H1 (cell line): ENCODE measurements around the gene CHST3. TPM values are rescaled to one million over a fixed set of nuclear protein-coding genes. Genes with fewer than 3 reads are reported as not detected.

ENCODE experiments used
- ASH2L ChIP-seq: fragments of 200-600, 300-600 bp; sonication (generic); IDR thresholded peaks from one replicate; pipeline ENCODE4 v1.7.1; 2017; ENCODE audit warnings: low read length
- BCL11A ChIP-seq, 2 experiments: IDR thresholded peaks; one replicate each; pipeline ENCODE4 v1.6.1; 2011; ENCODE audit warnings: low read depth in 2 of 2, low read length in 2 of 2, mild to moderate bottlenecking in 2 of 2
- BRCA1 ChIP-seq: IDR thresholded peaks from 2 replicates; pipeline ENCODE4 v1.6.1; 2012; ENCODE audit warnings: low read depth, low read length, improper control_type of control experiment
- EP300 ChIP-seq, 2 experiments: IDR thresholded peaks; 1 replicate in 1 of 2; 2 replicates in 1 of 2; pipeline ENCODE4 v1.6.1; 2011 to 2012; ENCODE audit warnings: low read depth in 2 of 2, low read length in 2 of 2, mild to moderate bottlenecking in 2 of 2, borderline replicate concordance in 1 of 2, inconsistent platforms in 1 of 2, moderate library complexity in 1 of 2
- GTF2F1 ChIP-seq: IDR thresholded peaks from 2 replicates; pipeline ENCODE4 v1.6.1; 2012; ENCODE audit warnings: low read depth, low read length, improper control_type of control experiment, borderline replicate concordance
- SIN3A ChIP-seq, 2 experiments: IDR thresholded peaks in 1 of 2; conservative IDR thresholded peaks in 1 of 2; 2 replicates each; pipeline ENCODE4 v1.6.1; 2011 to 2012; ENCODE audit warnings: low read length in 2 of 2, improper control_type of control experiment in 1 of 2, low read depth in 1 of 2, mild to moderate bottlenecking in 1 of 2
- SRF ChIP-seq: IDR thresholded peaks from 2 replicates; pipeline ENCODE4 v1.6.1; 2011; ENCODE audit warnings: mild to moderate bottlenecking, low read depth, low read length, moderate library complexity
- YY1 ChIP-seq: IDR thresholded peaks from 2 replicates; pipeline ENCODE4 v1.6.1; 2011; ENCODE audit warnings: low read depth, mild to moderate bottlenecking, low read length
- polyA plus RNA-seq, 7 experiments: library from polyadenylated mRNA; depleted of rRNA in 3 of 7; stranded (reverse) in 5 of 7; unstranded in 2 of 7; fragments of >200 nt in 5 of 7; fragments of 200-250 nt in 2 of 7; gene quantifications; 1 replicate in 5 of 7; 2 replicates in 1 of 7; 4 replicates in 1 of 7; pipeline versions ENCODE4 v1.2.1 to v1.2.3, GENCODE V29; 2011 to 2013; ENCODE audit warnings: missing spikeins in 2 of 7, mixed read lengths in 2 of 7
- total RNA-seq: library from RNA; stranded (reverse); fragmentation: NEBNext Ultra II Directional; extraction: Animal tissue kit (Norgen Biotek cat#: 25700); gene quantifications from 2 replicates; pipeline ENCODE4 v1.2.1, GENCODE V29; 2021
- TF ChIP-seq, protein P1 (sequence below): fragments of 300-600 bp; sonication (generic); IDR thresholded peaks from 2 replicates; pipeline ENCODE4 v1.7.1; 2012; ENCODE audit warnings: low read length, moderate library complexity, mild to moderate bottlenecking, inconsistent platforms; ENCODE audit not compliant: insufficient replicate concordance

CHST3 gene
- total and polyA plus RNA-seq, 2 of the 8 experiments (the other 6 are each of a cell fraction or from before 2014, with no cell fraction given): 2.0 to 5.8 TPM

DNA sequence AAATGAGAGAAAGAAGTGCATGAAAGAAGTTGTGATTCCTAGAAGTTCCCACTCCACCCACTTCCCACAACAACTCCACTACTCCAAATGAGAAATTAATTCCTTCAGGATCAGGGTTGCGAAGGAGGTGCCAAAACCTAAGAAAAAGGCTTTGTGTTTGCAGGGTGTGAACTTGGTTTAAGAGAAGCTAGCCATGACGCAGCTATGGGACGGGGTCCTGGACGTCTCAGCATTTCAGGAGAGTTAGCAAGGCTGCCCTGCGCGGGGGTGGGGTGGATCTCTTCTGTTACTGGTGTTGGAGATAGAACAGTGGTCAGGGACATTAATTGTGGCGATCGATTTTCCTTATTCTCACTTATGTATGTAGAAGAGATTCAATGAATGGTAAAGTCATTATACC, 61.2 kb downstream of the CHST3 start (continued):
- TF ChIP-seq, protein P1, sequence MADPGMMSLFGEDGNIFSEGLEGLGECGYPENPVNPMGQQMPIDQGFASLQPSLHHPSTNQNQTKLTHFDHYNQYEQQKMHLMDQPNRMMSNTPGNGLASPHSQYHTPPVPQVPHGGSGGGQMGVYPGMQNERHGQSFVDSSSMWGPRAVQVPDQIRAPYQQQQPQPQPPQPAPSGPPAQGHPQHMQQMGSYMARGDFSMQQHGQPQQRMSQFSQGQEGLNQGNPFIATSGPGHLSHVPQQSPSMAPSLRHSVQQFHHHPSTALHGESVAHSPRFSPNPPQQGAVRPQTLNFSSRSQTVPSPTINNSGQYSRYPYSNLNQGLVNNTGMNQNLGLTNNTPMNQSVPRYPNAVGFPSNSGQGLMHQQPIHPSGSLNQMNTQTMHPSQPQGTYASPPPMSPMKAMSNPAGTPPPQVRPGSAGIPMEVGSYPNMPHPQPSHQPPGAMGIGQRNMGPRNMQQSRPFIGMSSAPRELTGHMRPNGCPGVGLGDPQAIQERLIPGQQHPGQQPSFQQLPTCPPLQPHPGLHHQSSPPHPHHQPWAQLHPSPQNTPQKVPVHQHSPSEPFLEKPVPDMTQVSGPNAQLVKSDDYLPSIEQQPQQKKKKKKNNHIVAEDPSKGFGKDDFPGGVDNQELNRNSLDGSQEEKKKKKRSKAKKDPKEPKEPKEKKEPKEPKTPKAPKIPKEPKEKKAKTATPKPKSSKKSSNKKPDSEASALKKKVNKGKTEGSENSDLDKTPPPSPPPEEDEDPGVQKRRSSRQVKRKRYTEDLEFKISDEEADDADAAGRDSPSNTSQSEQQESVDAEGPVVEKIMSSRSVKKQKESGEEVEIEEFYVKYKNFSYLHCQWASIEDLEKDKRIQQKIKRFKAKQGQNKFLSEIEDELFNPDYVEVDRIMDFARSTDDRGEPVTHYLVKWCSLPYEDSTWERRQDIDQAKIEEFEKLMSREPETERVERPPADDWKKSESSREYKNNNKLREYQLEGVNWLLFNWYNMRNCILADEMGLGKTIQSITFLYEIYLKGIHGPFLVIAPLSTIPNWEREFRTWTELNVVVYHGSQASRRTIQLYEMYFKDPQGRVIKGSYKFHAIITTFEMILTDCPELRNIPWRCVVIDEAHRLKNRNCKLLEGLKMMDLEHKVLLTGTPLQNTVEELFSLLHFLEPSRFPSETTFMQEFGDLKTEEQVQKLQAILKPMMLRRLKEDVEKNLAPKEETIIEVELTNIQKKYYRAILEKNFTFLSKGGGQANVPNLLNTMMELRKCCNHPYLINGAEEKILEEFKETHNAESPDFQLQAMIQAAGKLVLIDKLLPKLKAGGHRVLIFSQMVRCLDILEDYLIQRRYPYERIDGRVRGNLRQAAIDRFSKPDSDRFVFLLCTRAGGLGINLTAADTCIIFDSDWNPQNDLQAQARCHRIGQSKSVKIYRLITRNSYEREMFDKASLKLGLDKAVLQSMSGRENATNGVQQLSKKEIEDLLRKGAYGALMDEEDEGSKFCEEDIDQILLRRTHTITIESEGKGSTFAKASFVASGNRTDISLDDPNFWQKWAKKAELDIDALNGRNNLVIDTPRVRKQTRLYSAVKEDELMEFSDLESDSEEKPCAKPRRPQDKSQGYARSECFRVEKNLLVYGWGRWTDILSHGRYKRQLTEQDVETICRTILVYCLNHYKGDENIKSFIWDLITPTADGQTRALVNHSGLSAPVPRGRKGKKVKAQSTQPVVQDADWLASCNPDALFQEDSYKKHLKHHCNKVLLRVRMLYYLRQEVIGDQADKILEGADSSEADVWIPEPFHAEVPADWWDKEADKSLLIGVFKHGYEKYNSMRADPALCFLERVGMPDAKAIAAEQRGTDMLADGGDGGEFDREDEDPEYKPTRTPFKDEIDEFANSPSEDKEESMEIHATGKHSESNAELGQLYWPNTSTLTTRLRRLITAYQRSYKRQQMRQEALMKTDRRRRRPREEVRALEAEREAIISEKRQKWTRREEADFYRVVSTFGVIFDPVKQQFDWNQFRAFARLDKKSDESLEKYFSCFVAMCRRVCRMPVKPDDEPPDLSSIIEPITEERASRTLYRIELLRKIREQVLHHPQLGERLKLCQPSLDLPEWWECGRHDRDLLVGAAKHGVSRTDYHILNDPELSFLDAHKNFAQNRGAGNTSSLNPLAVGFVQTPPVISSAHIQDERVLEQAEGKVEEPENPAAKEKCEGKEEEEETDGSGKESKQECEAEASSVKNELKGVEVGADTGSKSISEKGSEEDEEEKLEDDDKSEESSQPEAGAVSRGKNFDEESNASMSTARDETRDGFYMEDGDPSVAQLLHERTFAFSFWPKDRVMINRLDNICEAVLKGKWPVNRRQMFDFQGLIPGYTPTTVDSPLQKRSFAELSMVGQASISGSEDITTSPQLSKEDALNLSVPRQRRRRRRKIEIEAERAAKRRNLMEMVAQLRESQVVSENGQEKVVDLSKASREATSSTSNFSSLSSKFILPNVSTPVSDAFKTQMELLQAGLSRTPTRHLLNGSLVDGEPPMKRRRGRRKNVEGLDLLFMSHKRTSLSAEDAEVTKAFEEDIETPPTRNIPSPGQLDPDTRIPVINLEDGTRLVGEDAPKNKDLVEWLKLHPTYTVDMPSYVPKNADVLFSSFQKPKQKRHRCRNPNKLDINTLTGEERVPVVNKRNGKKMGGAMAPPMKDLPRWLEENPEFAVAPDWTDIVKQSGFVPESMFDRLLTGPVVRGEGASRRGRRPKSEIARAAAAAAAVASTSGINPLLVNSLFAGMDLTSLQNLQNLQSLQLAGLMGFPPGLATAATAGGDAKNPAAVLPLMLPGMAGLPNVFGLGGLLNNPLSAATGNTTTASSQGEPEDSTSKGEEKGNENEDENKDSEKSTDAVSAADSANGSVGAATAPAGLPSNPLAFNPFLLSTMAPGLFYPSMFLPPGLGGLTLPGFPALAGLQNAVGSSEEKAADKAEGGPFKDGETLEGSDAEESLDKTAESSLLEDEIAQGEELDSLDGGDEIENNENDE: no peak
- TF ChIP-seq ASH2L (no peak), SRF (no peak), SIN3A (conservative IDR thresholded peaks at IDR 0.05 in 1 of 2, IDR thresholded peaks at IDR 0.05 in 1 of 2; ENCODE audit: low read depth in 1 of 2, low read length in 2 of 2) (no peak), BCL11A (IDR thresholded peaks at IDR 0.05; ENCODE audit: low read depth in 2 of 2, low read length in 2 of 2) (no peak), GTF2F1 (no peak), BRCA1 (no peak), YY1 (no peak), EP300 (IDR thresholded peaks at IDR 0.05; ENCODE audit: borderline replicate concordance in 1 of 2, low read depth in 2 of 2, low read length in 2 of 2) (no peak)
